Activated CD4-positive, alpha-beta T cell treated with anti-CD3 and anti-CD28 coated beads, Interleukin-2, amount 10 ng/mL, durations not matched to agents 7 days and 5 days (primary cell): Measurements from ENCODE around the gene NCKAP1. TPM values are rescaled to one million over a fixed set of nuclear protein-coding genes. Genes with fewer than 3 reads are reported as not detected.
"Not testable (repeated sequence)": the region's sequence is repeated elsewhere in the genome, so short reads cannot be mapped to it uniquely, and the experiment has no call there.

Experiments used
- CTCF ChIA-PET: fragments of 350-600 bp; sonication (Branson Sonifier 250); formaldehyde crosslinking; loops from one replicate; lab custom pipeline; 2021; ENCODE audit warnings: antibody characterized with exemption; lab: Charles Lee
- POLR2A ChIA-PET: fragments of 350-600 bp; sonication (Branson Sonifier 250); formaldehyde crosslinking; loops from one replicate; lab custom pipeline; 2021; ENCODE audit warnings: antibody characterized with exemption; lab: Charles Lee
- DNase-seq: peaks from one replicate; pipeline ENCODE4 v3.0.0-alpha.2; 2020
- H3K27ac Mint-ChIP-seq: one replicate; pipeline ENCODE4 v1.8.0; 2021; ENCODE audit warnings: mild to moderate bottlenecking, moderate library complexity, mixed read lengths
- H3K27me3 Mint-ChIP-seq: one replicate; pipeline ENCODE4 v1.8.0; 2021; ENCODE audit warnings: mixed read lengths
- H3K36me3 Mint-ChIP-seq: one replicate; pipeline ENCODE4 v1.8.0; 2021; ENCODE audit warnings: low read depth, mixed read lengths
- H3K4me1 Mint-ChIP-seq: one replicate; pipeline ENCODE4 v1.8.0; 2021; ENCODE audit warnings: mixed read lengths
- H3K4me3 Mint-ChIP-seq: one replicate; pipeline ENCODE4 v1.8.0; 2021; ENCODE audit warnings: mild to moderate bottlenecking, moderate library complexity, mixed read lengths
- H3K9me3 Mint-ChIP-seq: one replicate; pipeline ENCODE4 v1.8.0; 2021; ENCODE audit warnings: mixed read lengths
- total RNA-seq, 2 experiments: library from RNA; stranded (reverse); gene quantifications; one replicate each; pipeline ENCODE4 v1.2.3, GENCODE V29; 2021

NCKAP1 gene
- total RNA-seq, 2 experiments from 2014 or later = 0.87 to 0.92 TPM

GRCh38 chr2:182904844-182905243, 133.4 kb downstream of the NCKAP1 start:
- Mint-ChIP-seq H3K9me3 (no peaks in the 10 kb centered on the region), H3K4me1 (no peaks in the 10 kb centered on the region), H3K4me3 (no peak overlapping the region), H3K27ac (no peak overlapping the region), H3K27me3 (no peaks in the 10 kb centered on the region), H3K36me3 (no peaks in the 10 kb centered on the region)
- CTCF ChIA-PET = no interaction called here
- no peak for DNase-seq
- POLR2A ChIA-PET = no interaction called here

GRCh38 chr2:182903566-182903965, 134.7 kb downstream of the NCKAP1 start:
- ChIA-PET CTCF (no interaction called here), POLR2A (interaction anchor here (0.6 kb wide), 1 partner anchor 32 kb away, joined by 7 read pairs; no protein-coding TSS in a partner anchor)
- no peaks in the 10 kb centered on the region for H3K36me3 Mint-ChIP-seq
- H3K9me3 Mint-ChIP-seq = no peaks in the 10 kb centered on the region
- no peak for DNase-seq
- H3K4me3 Mint-ChIP-seq = no peak overlapping the region
- no peaks in the 10 kb centered on the region for H3K27me3 Mint-ChIP-seq
- H3K27ac Mint-ChIP-seq = no peak overlapping the region
- no peaks in the 10 kb centered on the region for H3K4me1 Mint-ChIP-seq

- no peaks in the 10 kb centered on the region for H3K4me1 Mint-ChIP-seq
- ChIA-PET POLR2A (no interaction called here), CTCF (interaction anchor here (0.6 to 1.3 kb wide), 2 partner anchors 12 to 15 kb away, joined by 3 to 4 read pairs; no protein-coding TSS in a partner anchor)
- H3K27ac Mint-ChIP-seq = no peak overlapping the region
- no peaks in the 10 kb centered on the region for H3K27me3 Mint-ChIP-seq
- no peaks in the 10 kb centered on the region for H3K36me3 Mint-ChIP-seq
- H3K9me3 Mint-ChIP-seq = no peaks in the 10 kb centered on the region
- H3K4me3 Mint-ChIP-seq = no peak overlapping the region
- no peak for DNase-seq
Observed at GRCh38 chr2:182901748-182902147, 136.5 kb downstream of the NCKAP1 start.

- ChIA-PET CTCF (interaction anchor here (0.7 kb wide), 1 partner anchor 700 kb away, joined by 3 read pairs; no protein-coding TSS in a partner anchor), POLR2A (no interaction called here)
- Mint-ChIP-seq H3K4me1 (no peaks in the 10 kb centered on the region), H3K9me3 (no peaks in the 10 kb centered on the region), H3K4me3 (no peak overlapping the region), H3K27ac (no peak overlapping the region), H3K27me3 (no peaks in the 10 kb centered on the region), H3K36me3 (no peaks in the 10 kb centered on the region)
- DNase-seq = no peak
Observed at GRCh38 chr2:182898718-182899117, 139.5 kb downstream of the NCKAP1 start.

GRCh38 chr2:182897137-182897536, 141.1 kb downstream of the NCKAP1 start:
- POLR2A ChIA-PET = no interaction called here
- DNase-seq = no peak
- H3K36me3 Mint-ChIP-seq = no peaks in the 10 kb centered on the region
- H3K27ac Mint-ChIP-seq = no peak overlapping the region
- no peaks in the 10 kb centered on the region for H3K27me3 Mint-ChIP-seq
- H3K9me3 Mint-ChIP-seq = no peaks in the 10 kb centered on the region
- no peaks in the 10 kb centered on the region for H3K4me1 Mint-ChIP-seq
- CTCF ChIA-PET = no interaction called here
- H3K4me3 Mint-ChIP-seq = no peak overlapping the region

GRCh38 chr2:182895798-182896197, 142.5 kb downstream of the NCKAP1 start:
- Mint-ChIP-seq H3K36me3 (no peaks in the 10 kb centered on the region), H3K27ac (no peak overlapping the region), H3K4me3 (no peak overlapping the region), H3K9me3 (no peaks in the 10 kb centered on the region), H3K27me3 (peaks cover 6% of the 10 kb centered on the region), H3K4me1 (no peaks in the 10 kb centered on the region)
- ChIA-PET POLR2A (no interaction called here), CTCF (no interaction called here)
- DNase-seq = no peak

- no peaks in the 10 kb centered on the region for H3K4me1 Mint-ChIP-seq
- DNase-seq = no peak
- no peak overlapping the region for H3K27ac Mint-ChIP-seq
- H3K9me3 Mint-ChIP-seq = no peaks in the 10 kb centered on the region
- no peaks in the 10 kb centered on the region for H3K36me3 Mint-ChIP-seq
- ChIA-PET POLR2A (no interaction called here), CTCF (no interaction called here)
- peaks cover 6% of the 10 kb centered on the region for H3K27me3 Mint-ChIP-seq
- H3K4me3 Mint-ChIP-seq = no peak overlapping the region
Observed at GRCh38 chr2:182895169-182895568, 143.1 kb downstream of the NCKAP1 start.

GRCh38 chr2:182894174-182894573, 144.1 kb downstream of the NCKAP1 start:
- no peaks in the 10 kb centered on the region for H3K4me1 Mint-ChIP-seq
- no peak overlapping the region for H3K4me3 Mint-ChIP-seq
- no peaks in the 10 kb centered on the region for H3K36me3 Mint-ChIP-seq
- H3K27ac Mint-ChIP-seq = no peak overlapping the region
- ChIA-PET POLR2A (no interaction called here), CTCF (no interaction called here)
- H3K9me3 Mint-ChIP-seq = no peaks in the 10 kb centered on the region
- peaks cover 7% of the 10 kb centered on the region for H3K27me3 Mint-ChIP-seq
- DNase-seq = no peak

GRCh38 chr2:182893666-182894065, 144.6 kb downstream of the NCKAP1 start:
- Mint-ChIP-seq H3K4me1 (no peaks in the 10 kb centered on the region), H3K4me3 (no peak overlapping the region), H3K9me3 (no peaks in the 10 kb centered on the region), H3K27me3 (peaks cover 7% of the 10 kb centered on the region), H3K36me3 (no peaks in the 10 kb centered on the region), H3K27ac (no peak overlapping the region)
- POLR2A ChIA-PET = no interaction called here
- CTCF ChIA-PET = no interaction called here
- no peak for DNase-seq

GRCh38 chr2:182893035-182893434, 145.2 kb downstream of the NCKAP1 start:
- DNase-seq, H3K27ac Mint-ChIP-seq: not testable (repeated sequence)

GRCh38 chr2:182891611-182892010, 146.6 kb downstream of the NCKAP1 start:
- no peak for DNase-seq
- no peak overlapping the region for H3K4me3 Mint-ChIP-seq
- no peaks in the 10 kb centered on the region for H3K9me3 Mint-ChIP-seq
- ChIA-PET CTCF (no interaction called here), POLR2A (no interaction called here)
- H3K36me3 Mint-ChIP-seq = no peaks in the 10 kb centered on the region
- peaks cover 9% of the 10 kb centered on the region for H3K27me3 Mint-ChIP-seq
- H3K4me1 Mint-ChIP-seq = no peaks in the 10 kb centered on the region
- no peak overlapping the region for H3K27ac Mint-ChIP-seq

More at GRCh38 chr2:182893035-182893434, 145.2 kb downstream of the NCKAP1 start:
- H3K27me3 Mint-ChIP-seq, H3K36me3 Mint-ChIP-seq, H3K4me1 Mint-ChIP-seq, H3K9me3 Mint-ChIP-seq, CTCF ChIA-PET, H3K4me3 Mint-ChIP-seq, POLR2A ChIA-PET: not testable (repeated sequence)

- no peaks in the 10 kb centered on the region for H3K9me3 Mint-ChIP-seq
- H3K4me3 Mint-ChIP-seq = no peak overlapping the region
- POLR2A ChIA-PET = no interaction called here
- no peak for DNase-seq
- H3K4me1 Mint-ChIP-seq = no peaks in the 10 kb centered on the region
- H3K27me3 Mint-ChIP-seq = peaks cover 9% of the 10 kb centered on the region
- CTCF ChIA-PET = no interaction called here
- no peak overlapping the region for H3K27ac Mint-ChIP-seq
- H3K36me3 Mint-ChIP-seq = no peaks in the 10 kb centered on the region
Observed at GRCh38 chr2:182890773-182891378, 147.4 kb downstream of the NCKAP1 start.

- Mint-ChIP-seq H3K4me3 (no peak overlapping the region), H3K36me3 (no peaks in the 10 kb centered on the region), H3K4me1 (no peaks in the 10 kb centered on the region), H3K27ac (no peak overlapping the region), H3K27me3 (peaks cover 9% of the 10 kb centered on the region), H3K9me3 (no peaks in the 10 kb centered on the region)
- POLR2A ChIA-PET = no interaction called here
- CTCF ChIA-PET = no interaction called here
- DNase-seq = no peak
Observed at GRCh38 chr2:182890305-182890704, 148.0 kb downstream of the NCKAP1 start.
